NCI-H345 treated with DMSO at 0.1 percent for 48 hours (cell line): ENCODE measurements around the gene TJP2.
"Not testable (repeated sequence)": the region's sequence is repeated elsewhere in the genome, so short reads cannot be mapped to it uniquely, and the experiment has no call there.

Experiments used
- DNase-seq: peaks from one replicate; lab custom pipeline; 2025; ENCODE audit not compliant: unreplicated experiment; lab: John Stamatoyannopoulos, UW

The TJP2 gene

DNA sequence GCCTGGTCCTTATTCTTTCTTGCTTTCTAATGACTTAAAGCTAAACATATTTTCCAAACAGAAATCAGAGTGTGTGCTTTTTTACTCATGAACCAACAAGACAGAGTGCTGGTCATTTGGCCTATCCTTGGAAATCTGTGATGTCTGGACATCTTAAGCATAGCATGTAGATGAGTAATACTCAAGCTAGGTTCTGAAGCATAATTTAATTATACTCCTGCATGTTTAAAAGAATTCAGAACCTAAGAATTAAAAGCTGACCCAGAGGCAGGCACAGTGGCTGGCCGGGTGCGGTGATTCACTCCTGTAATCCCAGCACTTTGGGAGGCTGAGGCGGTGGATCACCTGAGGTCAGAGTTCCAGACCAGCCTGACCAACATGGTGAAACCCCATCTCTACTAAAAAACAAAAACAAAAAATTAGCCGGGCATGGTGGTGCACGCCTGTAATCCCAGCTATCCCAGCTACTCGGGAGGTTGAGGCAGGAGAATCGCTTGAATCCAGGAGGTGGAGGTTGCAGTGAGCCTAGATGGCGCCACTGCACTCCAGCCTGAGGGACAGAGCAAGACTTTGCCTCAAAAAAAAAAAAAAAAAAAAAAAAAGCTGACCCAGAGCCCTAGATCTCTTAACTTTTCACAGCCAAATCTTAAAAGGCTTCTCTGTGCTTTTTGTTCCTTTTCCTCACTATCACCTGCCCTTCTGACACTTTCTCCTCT is 16.2 kb upstream of the TJP2 start:
- DNase-seq: no peak

- no peak for DNase-seq
Measured at GRCh38 chr9:69158471-69158870, 15.6 kb upstream of the TJP2 start.

DNA sequence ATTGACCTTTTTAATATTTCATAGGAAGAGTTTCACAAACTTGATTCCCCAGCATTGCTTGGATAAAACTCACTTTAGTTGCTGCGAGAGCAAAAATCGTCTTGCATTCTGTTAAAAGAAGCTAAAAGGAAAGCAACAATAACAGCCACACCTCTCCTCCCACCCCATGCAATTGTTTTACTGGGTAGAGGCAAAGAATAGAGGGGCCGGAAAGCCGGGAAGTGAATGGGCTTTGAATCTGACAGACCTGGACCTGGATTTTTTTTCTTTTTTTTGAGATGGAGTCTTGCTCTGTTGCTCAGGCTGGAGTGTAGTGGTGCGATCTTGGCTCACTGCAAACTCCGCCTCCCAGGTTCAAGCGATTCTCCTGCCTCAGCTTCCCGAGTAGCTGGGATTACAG is 9.5 kb upstream of the TJP2 start:
- not testable (repeated sequence) for DNase-seq

- DNase-seq: no peak
Measured at GRCh38 chr9:69165581-69165980, 8.5 kb upstream of the TJP2 start.

DNA sequence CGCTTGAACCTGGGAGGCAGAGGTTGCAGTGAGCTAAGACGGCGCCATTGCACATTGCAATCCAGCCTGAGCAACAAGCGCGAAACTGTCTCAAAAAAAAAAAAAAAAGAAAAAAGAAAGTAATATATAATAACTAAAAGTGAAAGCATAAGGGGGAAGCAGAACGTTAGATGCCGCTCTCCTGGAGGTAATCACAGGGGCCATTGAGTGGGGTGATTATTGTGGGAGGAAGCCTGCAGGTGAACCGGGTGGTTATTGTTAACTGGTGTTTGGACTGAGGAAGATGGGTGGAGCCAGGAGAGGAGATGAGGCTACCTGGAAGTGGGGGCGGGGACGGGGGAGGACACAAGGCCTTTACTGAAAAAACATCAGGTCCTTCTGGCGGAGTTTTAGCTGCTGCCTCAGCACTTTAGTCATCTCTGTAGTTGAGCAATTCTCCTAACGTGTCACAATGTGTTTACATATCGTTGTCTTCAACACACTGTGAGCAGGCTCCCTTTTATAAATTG is 5.3 kb upstream of the TJP2 start:
- DNase-seq: no peak

DNA sequence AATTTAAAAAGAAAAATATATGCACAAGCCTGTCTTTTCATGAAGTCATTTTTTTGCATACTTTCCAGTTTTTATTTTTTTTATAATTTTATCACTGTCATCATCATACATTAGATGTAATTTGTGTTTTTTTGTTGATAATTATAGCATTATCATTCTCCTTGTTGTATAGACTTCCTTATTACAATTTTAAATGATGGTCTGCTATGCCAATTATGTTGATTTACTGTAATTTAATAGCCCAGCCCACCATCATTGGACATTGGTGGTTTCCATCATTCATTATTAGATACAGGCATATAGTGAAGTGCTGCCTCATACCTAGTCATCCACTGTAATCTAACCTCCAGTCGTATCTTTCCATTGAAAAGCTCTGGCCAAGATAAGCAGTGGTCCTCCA is 3.8 kb upstream of the TJP2 start:
- DNase-seq: no peak

DNA sequence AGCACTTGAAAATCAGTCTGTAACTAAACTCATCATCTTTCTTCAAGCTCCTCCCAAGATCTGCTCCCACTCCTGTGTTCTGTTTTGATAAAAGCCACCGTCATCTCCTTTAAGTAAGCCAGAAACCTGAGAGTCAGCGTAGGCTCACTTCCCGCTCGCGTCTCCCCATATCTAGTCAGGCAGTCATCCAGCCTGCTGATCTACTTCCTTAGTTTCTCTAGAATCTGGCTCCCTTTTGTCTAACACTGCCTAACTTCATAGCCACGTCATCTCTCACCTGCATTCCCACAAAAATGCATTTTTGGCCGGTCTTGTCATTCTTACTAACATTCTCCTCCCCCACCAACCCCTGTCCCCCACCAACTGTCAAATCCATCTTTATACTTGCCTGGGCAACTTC is 3.0 kb upstream of the TJP2 start:
- no peak for DNase-seq

DNA sequence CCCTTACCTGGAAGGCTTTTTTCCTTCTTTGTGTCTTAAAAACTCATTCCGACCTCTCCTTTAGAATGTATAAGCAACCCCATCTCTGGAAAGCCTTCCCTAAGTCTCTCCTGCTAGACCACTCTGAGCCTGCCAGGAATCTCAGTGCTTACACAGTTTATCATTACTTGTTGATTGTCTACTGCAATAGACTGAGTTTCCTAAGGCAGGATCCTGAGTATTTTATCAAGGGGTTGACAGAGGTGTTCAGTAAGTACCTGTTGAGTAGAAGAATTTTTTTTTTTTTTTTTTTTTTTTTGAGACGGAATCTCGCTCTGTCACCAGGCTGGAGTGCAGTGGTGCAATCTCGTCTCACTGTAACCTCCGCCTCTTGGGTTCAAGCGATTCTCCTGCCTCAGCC is 2.6 kb upstream of the TJP2 start:
- DNase-seq: no peak

DNA sequence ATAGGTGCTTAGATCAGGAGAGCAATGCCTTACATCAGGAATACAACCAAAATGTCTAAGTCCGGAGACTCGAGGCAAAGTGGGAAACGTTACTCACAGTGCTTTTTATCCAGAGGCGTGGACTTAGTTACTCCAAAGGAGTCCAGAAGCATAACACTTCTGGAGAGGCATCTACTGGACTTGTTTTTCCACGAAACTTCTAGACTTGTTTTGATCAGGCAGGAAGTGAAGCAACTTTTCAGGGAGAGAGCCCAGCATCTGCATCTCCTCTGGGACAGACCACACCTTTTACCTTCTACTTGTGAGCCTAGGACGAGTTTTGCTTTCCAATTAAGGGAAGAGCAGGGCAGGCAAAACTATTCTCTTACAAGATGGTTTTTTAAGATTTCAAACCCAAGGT is 1.2 kb upstream of the TJP2 start:
- no peak for DNase-seq

DNA sequence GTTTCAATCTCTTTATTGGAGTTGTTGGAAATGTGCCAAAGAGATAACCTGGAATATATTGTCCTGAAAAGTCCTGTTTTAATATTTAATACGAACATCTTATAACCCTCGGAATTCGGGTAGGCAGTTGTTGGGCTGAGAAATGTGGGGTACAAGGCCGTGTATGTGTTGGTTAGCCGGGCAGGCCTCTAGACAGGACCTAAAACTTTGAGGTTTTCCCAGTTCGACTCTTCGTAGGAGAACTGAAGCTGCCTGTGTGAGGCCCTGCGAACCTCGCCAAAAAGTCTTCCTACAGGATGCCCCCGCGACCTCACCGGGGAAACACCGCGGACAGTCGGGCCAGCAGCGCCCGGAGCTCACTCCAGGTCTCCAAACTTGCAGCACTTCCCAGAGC is 583 bp upstream of the TJP2 start:
- DNase-seq: no peak

DNA sequence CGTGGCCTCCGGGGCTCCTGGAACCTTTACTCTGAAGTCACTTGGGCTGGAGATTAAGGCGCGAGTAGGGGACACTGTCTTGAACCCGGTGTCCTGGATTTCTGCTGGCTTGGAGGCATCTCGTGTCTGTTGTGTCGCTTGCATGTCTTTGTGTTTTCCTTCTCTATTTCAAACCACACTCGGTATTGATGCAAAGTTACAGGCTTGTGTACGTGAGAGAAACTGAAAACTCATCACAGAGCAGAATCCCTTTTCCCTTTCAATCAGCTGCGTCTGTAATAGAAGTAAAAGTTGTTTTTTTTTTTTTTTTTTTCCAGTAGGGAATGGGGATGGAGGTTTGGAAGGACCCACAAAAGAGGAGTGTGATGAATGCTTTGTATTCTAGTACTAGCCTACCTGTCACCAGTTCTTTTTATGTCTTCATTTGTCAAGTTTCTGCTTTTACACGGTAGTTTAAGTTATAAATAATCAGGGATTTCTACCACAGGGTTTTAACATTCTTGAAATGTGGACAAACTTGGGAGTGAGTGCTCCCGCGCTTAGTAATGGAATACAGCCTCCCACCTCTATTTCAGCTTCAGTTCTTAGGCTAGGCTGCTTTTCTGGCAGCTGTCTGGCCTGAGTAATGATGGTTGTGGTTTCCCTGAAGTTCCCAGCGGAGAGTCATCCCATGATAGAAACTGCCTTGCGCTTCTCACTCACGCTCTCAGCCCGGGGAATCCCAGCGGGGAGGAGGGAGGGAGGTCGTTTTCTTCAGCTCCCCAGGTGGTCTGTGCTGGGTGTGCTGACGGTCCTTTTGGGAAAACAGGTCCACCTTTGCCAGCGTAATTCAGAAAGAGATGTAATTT is 763 bp downstream of the TJP2 start:
- no peak for DNase-seq

- no peak for DNase-seq
Measured at GRCh38 chr9:69175486-69175885, 1.4 kb downstream of the TJP2 start.

- no peak for DNase-seq
Measured at GRCh38 chr9:69176471-69177171, 2.5 kb downstream of the TJP2 start.

- no peak for DNase-seq
Measured at GRCh38 chr9:69178583-69179011, 4.5 kb downstream of the TJP2 start.

DNA sequence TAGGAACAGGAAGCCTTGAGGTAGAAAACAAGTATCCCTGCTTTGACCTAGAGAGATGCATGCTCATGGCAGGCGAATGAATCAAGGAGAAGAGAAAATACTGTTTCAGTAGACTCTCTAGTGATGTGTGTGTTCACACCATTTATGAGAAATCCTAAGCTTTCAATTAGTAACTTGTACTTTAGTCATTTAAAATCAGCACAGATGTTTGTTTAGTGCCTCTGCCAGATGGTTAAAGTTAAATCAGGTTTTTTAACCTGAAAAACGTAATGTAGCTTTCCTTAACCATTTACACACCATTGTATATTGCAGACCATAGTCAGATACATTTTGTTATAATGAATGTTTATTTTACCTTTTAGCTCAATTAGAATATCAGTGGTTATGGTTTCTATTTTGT is 5.0 kb downstream of the TJP2 start:
- no peak for DNase-seq

- DNase-seq: no peak
Measured at GRCh38 chr9:69180200-69180599, 6.1 kb downstream of the TJP2 start.

DNA sequence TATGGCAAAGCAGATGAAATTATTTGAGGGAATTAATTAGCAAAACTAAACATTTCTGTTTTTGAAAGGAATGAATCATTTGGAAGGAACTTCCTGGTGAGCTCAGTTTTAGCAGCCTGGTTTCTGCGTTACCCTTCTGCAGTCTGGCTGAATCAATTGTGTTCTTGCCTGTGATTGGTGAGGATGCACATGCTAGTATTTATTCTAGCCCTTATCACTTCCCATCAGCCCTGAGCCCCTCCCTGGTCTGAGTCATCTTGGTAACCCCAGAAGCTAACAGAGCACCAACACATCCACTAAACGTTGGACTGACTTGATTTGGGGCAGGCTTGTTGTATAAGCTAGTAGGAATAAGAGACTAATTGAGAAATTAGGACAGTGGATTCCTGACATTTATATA is 6.6 kb downstream of the TJP2 start:
- no peak for DNase-seq

DNA sequence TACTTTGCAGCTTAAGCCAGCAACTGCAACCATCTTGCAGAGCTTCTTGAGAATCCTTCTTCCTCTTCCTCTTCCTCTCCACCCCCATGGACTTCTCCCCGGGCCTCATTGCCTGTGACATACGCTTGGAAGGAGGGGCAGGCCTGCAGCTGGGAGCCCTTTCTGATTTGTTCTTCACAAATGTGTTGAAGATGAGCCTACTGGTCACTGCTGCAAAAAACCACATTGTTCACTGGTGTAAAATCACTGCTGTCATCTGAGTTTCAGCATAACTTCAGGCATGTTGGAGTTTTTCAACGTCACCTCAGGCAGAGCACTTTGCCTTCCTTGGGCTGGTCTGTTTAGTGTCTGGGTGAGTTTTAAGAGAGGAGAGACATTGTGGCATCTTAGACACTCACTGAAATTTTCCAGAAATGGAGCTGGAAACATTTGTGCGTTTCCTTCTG is 7.9 kb downstream of the TJP2 start:
- DNase-seq: no peak

- DNase-seq: no peak
Measured at GRCh38 chr9:69184266-69184665, 10.2 kb downstream of the TJP2 start.

DNA sequence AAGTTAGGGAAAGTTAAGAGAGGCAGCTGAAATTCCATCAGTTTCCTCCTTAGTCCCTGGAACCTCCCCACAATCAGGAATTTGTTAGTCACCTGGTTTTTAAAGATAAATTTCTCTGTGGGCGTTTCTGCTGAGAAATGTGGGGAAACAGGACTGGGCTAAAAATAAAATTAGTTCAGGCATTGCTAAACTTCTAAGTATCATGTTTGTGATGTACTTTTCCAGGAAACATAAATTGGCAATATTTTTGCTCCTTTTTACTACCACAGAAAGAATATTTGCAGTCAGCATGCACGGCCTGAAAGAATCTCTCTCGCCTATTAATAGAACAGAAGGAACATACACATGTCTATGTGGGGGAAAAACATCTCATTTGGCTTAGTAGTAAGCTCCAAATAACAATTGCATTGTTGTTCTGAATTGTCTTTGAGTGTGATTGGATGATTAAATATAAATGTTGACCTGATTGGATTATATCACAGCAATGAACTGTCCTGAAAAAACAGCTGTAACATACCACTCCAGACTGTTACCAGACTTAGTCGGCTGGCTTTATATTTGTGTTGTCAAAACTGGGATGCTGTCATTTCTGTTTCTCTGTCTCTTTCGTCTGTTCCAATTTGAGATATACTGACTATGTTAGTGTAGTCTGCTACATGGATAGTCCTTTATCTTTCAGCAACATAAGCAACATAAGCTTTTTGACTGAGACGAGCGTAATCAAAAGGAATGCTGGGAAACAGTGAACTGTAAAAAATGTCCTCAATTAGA is 12.9 kb downstream of the TJP2 start:
- DNase-seq: no peak

GRCh38 chr9:69188975-69189374 is 14.9 kb downstream of the TJP2 start:
- DNase-seq: no peak
